NK-92 (cell line): Measurements from ENCODE around the gene CYP2F1.

ENCODE experiments used
- DNase-seq: peaks from one replicate; lab custom pipeline; 2025; ENCODE audit not compliant: unreplicated experiment; lab: John Stamatoyannopoulos, UW

Gene CYP2F1

GRCh38 chr19:41175801-41176777 lies 61.9 kb downstream of the CYP2F1 start:
- no peak for DNase-seq
